HUES48 (cell line): ENCODE data around the gene ARHGAP25.

Source experiments
- H3K27ac ChIP-seq: one replicate; pipeline ENCODE4 v1.7.0; 2013; ENCODE audit warnings: low read depth, low read length, inconsistent platforms
- H3K27me3 ChIP-seq: 2 replicates; pipeline ENCODE4 v1.6.1; 2013; ENCODE audit warnings: mild to moderate bottlenecking, low read length; ENCODE audit not compliant: control insufficient read depth, insufficient read depth
- H3K36me3 ChIP-seq: 2 replicates; pipeline ENCODE4 v1.6.1; 2013; ENCODE audit warnings: low read length; ENCODE audit not compliant: control insufficient read depth, insufficient read depth
- H3K4me1 ChIP-seq: 2 replicates; pipeline ENCODE4 v1.6.1; 2013; ENCODE audit warnings: mild to moderate bottlenecking, low read length; ENCODE audit not compliant: control insufficient read depth, insufficient read depth
- H3K4me3 ChIP-seq: 2 replicates; pipeline ENCODE4 v1.5.1; 2013; ENCODE audit warnings: mild to moderate bottlenecking, low read depth, low read length
- H3K9ac ChIP-seq: 2 replicates; pipeline ENCODE4 v1.6.1; 2013; ENCODE audit warnings: mild to moderate bottlenecking, low read depth, low read length, moderate library complexity
- H3K9me3 ChIP-seq: 2 replicates; pipeline ENCODE4 v1.6.1; 2013; ENCODE audit warnings: low read length; ENCODE audit not compliant: control insufficient read depth, insufficient read depth

The ARHGAP25 gene

GRCh38 chr2:68700560-68700959 lies 34.1 kb upstream of the ARHGAP25 start:
- Histone ChIP-seq H3K36me3 (no peaks in the 10 kb centered on the region), H3K27me3 (no peaks in the 10 kb centered on the region), H3K9ac (no peak overlapping the region), H3K27ac (no peak overlapping the region), H3K9me3 (peaks cover 28% of the 10 kb centered on the region), H3K4me3 (no peak overlapping the region; the same call in 1 of the 2 replicates), H3K4me1 (peaks cover 20% of the 10 kb centered on the region)

- Histone ChIP-seq H3K9ac (no peak overlapping the region), H3K27me3 (no peaks in the 10 kb centered on the region), H3K36me3 (no peaks in the 10 kb centered on the region), H3K4me1 (peaks cover 7% of the 10 kb centered on the region; the same call in 1 of the 2 replicates), H3K27ac (no peak overlapping the region), H3K4me3 (no peak overlapping the region), H3K9me3 (no peaks in the 10 kb centered on the region)
These were observed 28.0 kb upstream of the ARHGAP25 start for GRCh38 chr2:68706637-68707036.

DNA sequence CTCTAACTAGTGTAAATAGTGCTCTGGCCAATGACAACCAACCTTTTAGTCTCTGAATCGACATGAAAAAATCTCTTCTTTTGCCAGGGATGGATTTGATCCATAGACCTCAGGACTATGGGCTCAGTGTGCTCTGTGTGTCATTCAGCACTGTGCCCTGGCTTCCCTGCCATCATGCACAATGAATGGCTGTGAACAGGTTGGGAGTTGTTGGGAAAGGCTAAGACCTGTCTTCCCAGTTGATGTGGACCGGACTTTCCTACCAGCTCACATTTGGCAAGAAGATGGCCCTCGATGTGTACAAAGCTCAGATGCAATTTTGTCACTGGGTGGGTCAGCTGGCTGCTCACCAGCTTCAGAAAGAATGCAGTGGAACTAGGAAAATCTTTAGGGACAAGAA lies 26.0 kb upstream of the ARHGAP25 start:
- H3K27ac ChIP-seq = no peak overlapping the region
- H3K36me3 ChIP-seq = no peaks in the 10 kb centered on the region
- H3K4me1 ChIP-seq = 0 out of 2 replicates have a peak, but pooled peaks cover 3% of the 10 kb centered on the region
- no peak overlapping the region for H3K9ac ChIP-seq
- no peaks in the 10 kb centered on the region for H3K27me3 ChIP-seq
- H3K4me3 ChIP-seq = no peak overlapping the region
- H3K9me3 ChIP-seq = no peaks in the 10 kb centered on the region

DNA sequence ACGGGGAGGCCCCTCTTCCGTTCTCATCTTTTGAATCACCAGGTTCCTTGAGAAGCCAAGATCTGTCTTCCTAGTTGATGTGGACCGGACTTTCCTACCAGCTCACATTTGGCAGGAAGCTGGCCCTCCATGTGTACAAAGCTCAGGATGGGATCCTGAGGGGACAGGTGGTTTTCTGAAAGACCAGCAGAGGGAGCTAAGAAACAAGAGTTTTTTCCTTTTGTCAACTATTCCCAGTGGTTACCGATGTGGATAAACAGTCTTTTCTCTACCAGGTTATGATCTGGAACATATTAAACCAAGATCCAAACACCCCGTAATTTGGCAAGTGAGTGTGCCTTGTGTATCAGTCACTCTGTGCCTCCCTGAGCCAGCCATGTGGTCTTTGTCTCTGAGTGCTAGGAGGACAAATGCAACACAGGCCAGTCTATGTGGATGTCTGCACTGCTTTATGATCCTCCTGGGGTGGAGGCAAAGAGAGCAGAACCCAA lies 25.1 kb upstream of the ARHGAP25 start:
- Histone ChIP-seq H3K4me1 (0 out of 2 replicates have a peak, but pooled peaks cover 3% of the 10 kb centered on the region), H3K27me3 (no peaks in the 10 kb centered on the region), H3K4me3 (no peak overlapping the region), H3K9ac (no peak overlapping the region), H3K9me3 (no peaks in the 10 kb centered on the region), H3K36me3 (no peaks in the 10 kb centered on the region), H3K27ac (no peak overlapping the region)

- Histone ChIP-seq H3K36me3 (no peaks in the 10 kb centered on the region), H3K4me3 (no peak overlapping the region), H3K4me1 (0 out of 2 replicates have a peak, but pooled peaks cover 3% of the 10 kb centered on the region), H3K27me3 (no peaks in the 10 kb centered on the region), H3K9me3 (no peaks in the 10 kb centered on the region), H3K27ac (no peak overlapping the region), H3K9ac (no peak overlapping the region)
These were observed 24.3 kb upstream of the ARHGAP25 start for GRCh38 chr2:68710336-68710735.

DNA sequence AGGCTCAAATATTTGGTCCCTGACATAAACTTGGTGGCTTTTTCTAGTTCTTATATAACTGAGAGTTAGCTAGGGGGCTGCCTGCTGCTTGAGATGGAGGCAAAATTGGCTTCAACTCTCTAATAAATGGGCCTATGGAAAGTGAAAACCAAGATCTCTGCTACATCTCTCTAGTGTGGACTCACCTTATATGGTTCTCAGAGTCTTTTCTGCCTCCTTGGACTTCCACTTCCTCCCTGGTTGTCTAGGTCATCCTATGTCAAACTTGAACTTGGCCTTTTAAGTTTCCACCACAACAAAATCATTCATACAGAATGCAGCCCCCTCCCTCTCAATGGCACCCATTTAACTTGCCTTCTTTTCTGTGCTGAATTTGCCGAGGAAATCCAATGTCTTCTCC lies 23.9 kb upstream of the ARHGAP25 start:
- H3K27me3 ChIP-seq = no peaks in the 10 kb centered on the region
- no peak overlapping the region for H3K27ac ChIP-seq
- H3K36me3 ChIP-seq = no peaks in the 10 kb centered on the region
- no peak overlapping the region for H3K9ac ChIP-seq
- 0 out of 2 replicates have a peak, but pooled peaks cover 3% of the 10 kb centered on the region for H3K4me1 ChIP-seq
- no peak overlapping the region for H3K4me3 ChIP-seq
- no peaks in the 10 kb centered on the region for H3K9me3 ChIP-seq

GRCh38 chr2:68714866-68715265 lies 19.7 kb upstream of the ARHGAP25 start:
- H3K4me3 ChIP-seq = no peak overlapping the region
- H3K9me3 ChIP-seq = no peaks in the 10 kb centered on the region
- H3K27ac ChIP-seq = no peak overlapping the region
- no peaks in the 10 kb centered on the region for H3K36me3 ChIP-seq
- H3K27me3 ChIP-seq = no peaks in the 10 kb centered on the region
- H3K9ac ChIP-seq = no peak overlapping the region
- no peaks in the 10 kb centered on the region for H3K4me1 ChIP-seq

GRCh38 chr2:68715353-68716041 lies 19.1 kb upstream of the ARHGAP25 start:
- H3K27me3 ChIP-seq = no peaks in the 10 kb centered on the region
- no peak overlapping the region for H3K4me3 ChIP-seq

GRCh38 chr2:68716604-68717304 lies 17.9 kb upstream of the ARHGAP25 start:
- H3K27ac ChIP-seq = no peak overlapping the region
- no peaks in the 10 kb centered on the region for H3K4me1 ChIP-seq
- no peak overlapping the region for H3K4me3 ChIP-seq
- no peaks in the 10 kb centered on the region for H3K9me3 ChIP-seq
- no peaks in the 10 kb centered on the region for H3K27me3 ChIP-seq
- no peak overlapping the region for H3K9ac ChIP-seq
- H3K36me3 ChIP-seq = no peaks in the 10 kb centered on the region

More at GRCh38 chr2:68715353-68716041, 19.1 kb upstream of the ARHGAP25 start:
- H3K9ac ChIP-seq = no peak overlapping the region
- no peaks in the 10 kb centered on the region for H3K36me3 ChIP-seq
- H3K9me3 ChIP-seq = no peaks in the 10 kb centered on the region
- no peaks in the 10 kb centered on the region for H3K4me1 ChIP-seq
- H3K27ac ChIP-seq = no peak overlapping the region

DNA sequence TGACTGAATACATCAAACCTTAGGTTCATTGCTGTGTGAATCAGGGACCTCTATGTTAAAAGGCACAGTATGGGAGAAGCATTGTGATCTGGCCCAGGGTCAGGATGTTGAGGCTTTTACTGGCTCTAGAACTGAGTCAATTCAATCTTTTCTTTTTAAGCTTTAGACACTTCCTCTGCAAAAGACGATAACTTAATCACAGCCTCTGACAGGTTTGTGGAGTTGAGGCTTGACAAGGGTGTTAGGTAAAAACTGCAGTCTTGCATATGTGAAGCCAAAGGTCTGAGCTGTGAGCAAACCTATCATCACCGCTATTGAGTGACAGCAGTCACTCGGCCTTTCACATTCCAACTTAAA lies 17.3 kb upstream of the ARHGAP25 start:
- H3K27me3 ChIP-seq = no peaks in the 10 kb centered on the region
- no peaks in the 10 kb centered on the region for H3K36me3 ChIP-seq
- no peak overlapping the region for H3K9ac ChIP-seq
- no peak overlapping the region for H3K27ac ChIP-seq
- H3K4me1 ChIP-seq = no peaks in the 10 kb centered on the region
- H3K9me3 ChIP-seq = no peaks in the 10 kb centered on the region
- no peak overlapping the region for H3K4me3 ChIP-seq

- no peaks in the 10 kb centered on the region for H3K4me1 ChIP-seq
- no peak overlapping the region for H3K27ac ChIP-seq
- H3K36me3 ChIP-seq = no peaks in the 10 kb centered on the region
- no peaks in the 10 kb centered on the region for H3K27me3 ChIP-seq
- H3K9ac ChIP-seq = no peak overlapping the region
- H3K4me3 ChIP-seq = no peak overlapping the region
- H3K9me3 ChIP-seq = no peaks in the 10 kb centered on the region
These were observed 14.7 kb upstream of the ARHGAP25 start for GRCh38 chr2:68719912-68720311.
